ENCODE data around the gene TKFC.

DNA sequence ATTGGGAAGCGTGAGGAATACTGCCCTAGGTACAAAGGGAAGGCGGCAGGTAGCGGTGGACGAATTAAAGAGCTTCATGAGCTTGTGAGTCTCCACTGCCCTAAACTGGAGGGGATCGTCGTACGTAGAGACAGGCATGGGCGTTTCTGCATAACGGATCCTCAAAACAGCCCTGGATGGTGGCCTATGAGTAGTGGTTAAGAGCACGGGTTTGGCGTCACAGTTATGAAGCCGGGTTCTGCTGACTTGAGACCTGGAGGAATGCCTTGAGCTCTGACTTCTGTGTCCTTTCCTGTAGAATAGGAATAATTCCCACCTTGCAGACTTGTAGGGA, 29.5 kb downstream of the TKFC start:
- TF ChIP-seq, protein P1, sequence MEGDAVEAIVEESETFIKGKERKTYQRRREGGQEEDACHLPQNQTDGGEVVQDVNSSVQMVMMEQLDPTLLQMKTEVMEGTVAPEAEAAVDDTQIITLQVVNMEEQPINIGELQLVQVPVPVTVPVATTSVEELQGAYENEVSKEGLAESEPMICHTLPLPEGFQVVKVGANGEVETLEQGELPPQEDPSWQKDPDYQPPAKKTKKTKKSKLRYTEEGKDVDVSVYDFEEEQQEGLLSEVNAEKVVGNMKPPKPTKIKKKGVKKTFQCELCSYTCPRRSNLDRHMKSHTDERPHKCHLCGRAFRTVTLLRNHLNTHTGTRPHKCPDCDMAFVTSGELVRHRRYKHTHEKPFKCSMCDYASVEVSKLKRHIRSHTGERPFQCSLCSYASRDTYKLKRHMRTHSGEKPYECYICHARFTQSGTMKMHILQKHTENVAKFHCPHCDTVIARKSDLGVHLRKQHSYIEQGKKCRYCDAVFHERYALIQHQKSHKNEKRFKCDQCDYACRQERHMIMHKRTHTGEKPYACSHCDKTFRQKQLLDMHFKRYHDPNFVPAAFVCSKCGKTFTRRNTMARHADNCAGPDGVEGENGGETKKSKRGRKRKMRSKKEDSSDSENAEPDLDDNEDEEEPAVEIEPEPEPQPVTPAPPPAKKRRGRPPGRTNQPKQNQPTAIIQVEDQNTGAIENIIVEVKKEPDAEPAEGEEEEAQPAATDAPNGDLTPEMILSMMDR (IDR thresholded peaks at IDR 0.05; ENCODE audit: low read depth, low read length, poor library complexity, severe bottlenecking), result no peak
- TF ChIP-seq EZH2phosphoT487 (IDR thresholded peaks at IDR 0.05; ENCODE audit: borderline replicate concordance, low read length), result no peak
